Measurements from ENCODE around the gene VOPP1.
"Not testable (repeated sequence)": the region's sequence is repeated elsewhere in the genome, so short reads cannot be mapped to it uniquely, and the experiment has no call there.

The VOPP1 gene

DNA sequence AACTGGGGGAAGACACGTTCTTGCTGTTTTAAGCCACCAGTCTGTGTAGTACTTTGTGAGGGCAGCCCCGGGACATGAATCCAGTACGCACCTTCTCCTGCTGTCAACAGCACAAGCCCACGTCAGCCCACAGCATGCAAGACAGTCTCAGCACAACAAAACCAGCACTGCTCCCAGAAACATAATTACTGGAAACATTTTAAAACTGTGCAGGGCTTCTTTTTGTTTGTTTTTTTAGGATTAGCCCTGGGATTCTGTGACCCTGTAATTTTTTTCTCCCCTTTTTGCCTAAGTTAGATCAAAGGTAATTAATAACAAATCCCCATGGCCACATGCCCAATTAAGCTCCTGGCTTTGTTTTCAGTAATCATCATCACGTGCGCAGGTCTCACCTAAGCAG lies 87.5 kb downstream of the VOPP1 start:
- DNase-seq = no peak

DNA sequence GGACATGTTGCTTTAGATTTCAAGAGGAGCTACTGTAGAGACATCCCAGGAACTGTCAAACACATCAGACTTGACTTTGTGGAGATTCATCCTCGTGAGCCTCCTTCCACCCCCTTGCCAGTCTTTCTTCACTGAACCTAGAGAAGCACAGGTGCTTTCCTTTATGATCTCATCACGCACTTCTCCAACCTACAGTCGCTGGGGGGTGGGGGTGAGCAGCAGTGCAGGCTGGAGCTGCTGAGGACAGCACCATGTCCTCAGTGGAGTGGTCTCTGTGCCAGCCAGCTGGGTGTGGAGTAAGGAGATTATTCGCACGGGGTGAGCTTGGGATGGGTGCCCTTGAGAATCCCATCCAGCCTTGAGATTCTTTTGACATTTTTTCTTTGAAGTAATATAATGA lies 88.1 kb downstream of the VOPP1 start:
- DNase-seq = peak; percentile 12

DNA sequence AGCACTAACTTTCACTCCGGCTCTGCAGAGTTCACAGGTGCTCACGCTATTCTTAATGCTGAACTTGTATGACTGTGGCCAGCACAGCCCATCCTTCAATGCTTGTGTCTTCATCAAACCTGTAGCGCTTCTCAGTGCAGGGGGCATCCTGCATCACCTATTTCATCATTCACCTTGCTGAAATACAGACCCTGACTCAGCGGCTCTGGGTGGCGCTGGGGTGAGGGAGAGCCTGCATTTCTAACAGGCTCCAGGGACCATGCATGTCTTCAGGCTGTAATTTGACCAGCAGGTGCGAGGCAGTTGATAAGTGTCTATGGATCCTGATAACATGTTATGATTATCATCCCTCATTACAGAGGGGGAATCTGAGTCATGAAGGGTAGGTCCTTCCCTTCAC lies 89.3 kb downstream of the VOPP1 start:
- no peak for DNase-seq

DNA sequence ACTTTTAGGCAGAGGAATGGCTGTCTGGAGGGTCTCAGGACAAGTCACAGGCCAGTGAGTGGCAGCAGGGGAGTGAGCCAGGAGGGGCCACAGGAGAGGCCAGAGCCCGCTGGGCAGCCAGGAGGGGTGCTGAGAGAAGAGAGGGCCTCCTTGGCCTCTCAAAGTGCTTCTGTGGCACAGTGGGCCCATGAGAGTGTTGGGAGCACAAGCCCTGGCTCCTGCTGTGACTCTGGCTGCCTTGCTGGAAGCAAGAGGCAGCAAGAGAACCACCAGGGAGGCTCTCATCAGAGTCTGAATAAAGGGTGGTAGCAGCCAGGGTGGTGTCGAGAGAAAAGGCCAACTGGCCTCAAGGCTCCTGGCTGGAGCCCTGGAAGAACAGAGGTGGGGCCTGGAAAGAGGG lies 91.1 kb downstream of the VOPP1 start:
- no peak for DNase-seq

DNA sequence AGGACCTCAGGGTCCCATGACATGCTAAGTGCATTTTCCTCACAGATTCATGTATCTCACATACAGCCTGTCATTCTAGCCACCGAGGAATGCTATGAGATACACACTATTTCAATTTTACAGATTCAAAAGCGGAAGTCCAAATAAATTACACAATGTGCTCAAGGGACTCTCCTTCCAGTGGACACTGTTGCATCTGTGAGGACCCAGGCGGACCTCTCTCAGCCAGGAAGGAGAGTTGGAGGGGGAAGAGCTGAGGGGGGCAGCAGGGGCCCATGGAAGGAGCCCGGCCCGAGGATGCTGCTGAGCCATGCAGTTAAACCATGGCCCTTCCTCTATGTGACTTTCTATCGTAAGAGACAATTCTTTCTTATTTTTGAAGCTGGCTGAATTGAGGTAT lies 93.6 kb downstream of the VOPP1 start:
- no peak for DNase-seq

DNA sequence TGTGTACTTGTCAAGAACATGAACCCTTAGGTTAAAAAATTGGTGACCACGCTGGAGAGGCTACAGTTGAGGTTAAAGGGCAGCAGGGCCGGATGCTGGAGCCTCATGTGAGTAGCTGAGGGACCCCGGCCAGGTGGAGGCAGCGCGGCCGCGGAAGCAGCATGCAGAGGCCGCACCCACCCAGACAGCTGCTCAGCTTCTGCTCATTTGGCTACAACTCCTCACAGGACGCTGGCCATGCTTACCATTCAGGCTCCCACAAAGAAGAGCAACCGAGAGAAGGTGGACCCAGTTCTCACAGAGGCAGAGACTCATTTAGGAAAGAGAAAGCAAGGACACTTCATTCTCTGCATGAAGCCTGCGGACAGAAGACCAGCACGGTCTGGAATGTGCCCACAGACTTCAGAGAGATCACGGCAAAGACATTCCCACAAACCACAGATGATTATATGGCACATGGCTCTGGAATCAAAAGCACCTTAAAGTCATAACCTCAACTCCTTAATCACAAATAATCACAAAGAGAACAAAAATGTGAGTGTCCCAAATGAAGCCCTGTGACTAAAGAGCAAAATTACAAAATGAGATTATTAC lies 94.4 kb downstream of the VOPP1 start:
- DNase-seq = no peak

DNA sequence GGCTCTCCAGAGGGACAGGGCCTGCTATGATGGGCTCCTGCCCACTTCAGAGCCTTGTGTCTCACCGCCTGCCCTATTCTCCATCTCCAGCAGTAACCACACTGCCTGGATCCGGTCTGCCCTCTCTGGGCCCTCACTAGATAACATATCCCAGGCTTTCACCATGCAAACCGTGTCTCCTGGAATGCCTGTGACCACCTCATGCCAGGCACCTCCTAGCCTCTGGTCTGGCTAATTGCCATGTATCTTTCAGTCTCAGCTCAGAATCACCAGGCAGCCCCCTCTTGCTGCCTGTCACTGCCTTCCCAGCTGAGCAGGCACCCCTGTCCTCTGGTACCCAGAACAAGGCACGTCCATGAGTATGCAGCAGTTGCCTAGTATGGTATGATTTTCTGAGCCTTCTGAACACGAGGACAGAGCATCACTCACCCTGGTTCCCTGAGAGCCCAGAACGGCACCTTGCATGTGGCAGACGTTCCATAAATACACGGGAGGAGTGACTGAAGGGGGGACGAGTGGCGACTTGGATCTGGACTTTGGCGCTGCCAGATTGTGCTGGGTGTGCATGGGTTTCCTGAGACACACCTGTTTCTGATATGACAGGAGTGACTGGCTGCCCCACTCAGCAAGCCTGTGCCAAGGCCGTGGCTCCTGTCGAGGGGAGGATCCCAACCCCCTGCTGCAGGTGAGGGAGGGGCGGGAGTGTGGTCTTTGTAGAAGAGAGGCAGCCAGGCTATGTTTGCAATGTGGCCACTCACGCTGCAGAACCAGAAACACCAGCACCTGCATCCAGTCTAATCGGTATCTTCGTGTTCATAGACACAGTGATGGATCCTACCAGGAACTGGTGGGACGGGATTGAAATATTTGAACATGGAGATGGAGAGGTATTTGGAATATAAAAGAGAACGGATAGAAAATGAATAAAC lies 95.2 kb downstream of the VOPP1 start:
- no peak for DNase-seq

DNA sequence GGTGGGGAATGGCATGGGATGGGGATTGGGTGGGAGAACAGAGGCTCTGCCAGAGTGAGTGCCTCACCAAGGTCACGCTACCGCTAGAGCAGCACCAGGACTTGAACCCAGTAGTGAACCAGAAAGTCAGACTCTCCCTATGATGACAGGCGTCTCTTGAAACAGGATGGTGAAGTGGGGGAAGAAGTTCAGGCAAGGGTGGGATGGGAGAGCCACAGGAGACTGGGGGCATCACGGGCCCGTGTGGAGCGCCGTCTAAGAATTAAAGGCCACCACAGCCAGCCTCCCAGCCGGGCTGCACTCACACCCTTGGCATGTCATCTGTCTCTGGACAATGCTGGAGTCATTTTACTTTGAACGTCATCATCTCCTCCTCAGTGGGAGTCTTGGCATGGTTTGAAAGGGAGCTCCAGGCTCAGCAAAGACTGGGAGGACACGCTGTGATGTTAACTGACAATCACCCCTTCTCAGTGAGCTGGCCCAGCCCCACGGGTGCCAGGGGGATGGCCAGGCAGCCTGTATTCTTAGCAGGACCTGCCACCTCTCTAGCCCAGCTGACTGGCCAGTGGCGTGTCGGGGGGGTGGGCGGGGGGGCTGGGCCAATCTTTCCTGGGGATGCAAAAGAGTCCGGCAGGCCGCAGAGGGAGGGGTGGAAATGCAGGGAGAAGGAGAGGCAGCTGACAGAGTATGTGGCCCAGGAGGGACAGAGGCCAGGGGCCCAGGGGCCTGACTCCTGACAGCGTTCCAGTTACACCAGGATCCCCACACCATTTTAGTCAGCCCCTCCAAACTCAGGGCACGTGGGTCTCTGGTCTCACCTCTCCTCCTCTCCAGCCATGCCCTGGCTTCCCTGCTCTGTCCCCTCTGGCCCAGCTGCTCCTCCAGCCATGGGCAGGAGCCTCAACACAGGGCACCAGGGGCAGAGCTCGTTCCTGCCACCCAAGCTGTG lies 96.2 kb downstream of the VOPP1 start:
- DNase-seq = no peak

DNA sequence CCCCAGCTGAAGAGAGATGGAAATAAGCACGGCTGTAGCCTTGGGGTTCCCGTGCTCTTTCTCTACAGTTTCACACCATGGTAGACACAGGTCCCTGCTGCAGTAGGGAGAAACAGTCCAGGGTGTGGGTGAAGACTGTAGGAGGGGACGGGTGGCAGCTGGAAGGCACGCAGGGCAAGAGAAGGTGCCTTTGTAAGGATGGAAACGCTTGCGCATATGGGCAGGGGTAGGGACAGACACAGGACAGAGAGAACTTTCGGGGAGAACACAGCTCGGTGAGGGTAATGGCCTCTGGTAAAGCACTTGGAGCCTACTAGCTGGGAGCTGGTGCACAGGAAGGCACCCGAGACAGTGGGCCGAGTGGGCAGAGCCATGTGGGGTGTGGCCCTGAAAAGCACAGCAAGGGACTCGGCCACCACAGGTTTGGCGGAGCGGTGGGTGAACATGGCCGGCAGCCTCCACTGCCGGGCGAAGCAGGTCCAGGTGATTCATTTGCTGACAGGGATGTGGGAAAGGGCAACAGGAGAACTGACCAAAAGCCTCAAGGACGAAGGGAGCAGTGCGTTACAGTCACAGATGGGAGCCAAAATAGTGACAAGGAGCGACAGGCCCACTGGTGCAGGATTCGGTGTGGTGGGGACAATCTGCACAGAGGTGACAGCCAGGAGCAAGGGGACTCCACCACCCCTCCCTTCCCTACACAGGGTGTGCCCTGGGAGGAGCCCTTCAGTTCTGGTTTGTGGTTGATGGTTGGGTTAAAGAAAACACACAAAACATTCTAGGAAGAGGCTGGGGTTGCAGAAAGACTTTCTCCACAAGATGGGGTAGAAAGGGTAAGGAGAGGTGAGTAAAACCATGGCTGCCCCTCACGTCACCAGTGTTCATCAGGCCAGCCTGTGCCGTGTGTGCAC lies 97.1 kb downstream of the VOPP1 start:
- DNase-seq = no peak

DNA sequence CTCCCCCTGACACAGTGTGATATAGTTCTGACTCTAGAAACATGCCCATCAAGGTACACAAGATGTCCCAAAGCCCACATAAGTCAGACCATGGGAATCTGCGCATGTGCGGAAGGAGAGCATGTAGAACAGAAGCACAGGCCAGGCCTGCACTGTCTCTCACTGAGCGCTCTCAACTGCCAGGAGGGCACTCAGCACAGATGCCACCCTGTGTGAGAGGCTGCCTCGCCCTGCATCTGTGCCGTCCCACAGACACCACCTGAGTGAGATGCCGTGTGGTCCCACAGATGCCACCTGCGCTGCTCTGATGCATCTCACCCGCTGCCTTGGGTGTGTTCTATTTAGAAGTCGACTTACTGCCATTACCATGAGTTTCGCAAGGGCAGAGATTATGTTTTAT lies 98.4 kb downstream of the VOPP1 start:
- no peak for DNase-seq

DNA sequence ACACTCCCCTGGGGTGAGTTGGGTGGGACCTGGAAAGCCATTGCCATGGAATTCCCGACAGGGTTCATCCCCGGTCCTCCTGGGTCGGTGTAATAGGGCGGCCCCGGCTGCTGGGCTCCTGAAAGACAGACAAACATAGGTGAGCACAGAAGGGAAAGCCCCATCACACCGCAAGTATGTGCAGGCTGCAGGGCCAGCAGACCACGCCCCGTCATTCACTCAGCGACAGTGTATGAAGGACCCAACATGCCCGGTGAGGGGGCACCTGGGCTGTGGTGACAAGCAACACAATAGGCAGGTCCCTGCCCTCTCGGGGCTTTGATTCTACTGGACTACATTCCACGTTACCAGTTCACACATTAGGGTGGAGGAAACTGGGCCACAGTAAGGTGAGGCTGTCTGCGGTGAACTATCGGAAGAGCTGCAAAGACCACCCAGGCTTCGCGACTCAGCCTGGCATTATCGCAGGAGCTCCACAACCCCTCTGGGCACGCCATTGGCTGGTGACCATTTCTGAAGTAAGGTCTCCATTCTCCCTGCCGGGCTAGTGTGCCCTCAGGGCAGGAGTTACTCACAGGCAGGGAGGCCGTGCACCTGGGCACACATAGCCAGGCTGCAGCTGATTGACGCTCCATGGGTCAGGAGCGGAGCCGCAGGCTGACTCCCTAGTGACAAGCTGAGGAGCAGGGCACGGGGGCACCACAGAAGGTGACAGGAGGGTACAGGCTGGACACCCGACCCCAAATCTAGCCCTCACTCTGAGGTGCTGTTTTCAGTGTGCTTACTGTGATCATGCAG lies 99.2 kb downstream of the VOPP1 start:
- DNase-seq = no peak

DNA sequence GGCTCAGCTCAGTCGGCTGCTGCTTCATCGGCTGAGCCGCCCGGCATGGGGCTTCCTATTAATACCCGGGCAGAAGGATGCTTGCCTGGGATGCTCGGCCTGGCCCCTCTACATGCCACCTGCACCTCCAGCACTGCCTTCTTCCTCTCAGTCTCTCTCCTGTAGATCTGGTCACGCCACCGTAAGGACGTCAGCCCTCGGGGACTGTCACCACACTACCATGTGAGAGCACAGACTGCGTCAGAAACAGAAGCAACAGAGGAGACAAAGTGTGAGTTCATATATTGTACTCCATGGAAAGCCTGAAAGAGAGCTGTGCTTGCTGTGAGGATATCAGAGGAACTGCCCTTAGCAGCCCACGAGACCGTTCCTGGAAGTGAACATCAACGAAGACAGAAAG lies 99.9 kb downstream of the VOPP1 start:
- not testable (repeated sequence) for DNase-seq

DNA sequence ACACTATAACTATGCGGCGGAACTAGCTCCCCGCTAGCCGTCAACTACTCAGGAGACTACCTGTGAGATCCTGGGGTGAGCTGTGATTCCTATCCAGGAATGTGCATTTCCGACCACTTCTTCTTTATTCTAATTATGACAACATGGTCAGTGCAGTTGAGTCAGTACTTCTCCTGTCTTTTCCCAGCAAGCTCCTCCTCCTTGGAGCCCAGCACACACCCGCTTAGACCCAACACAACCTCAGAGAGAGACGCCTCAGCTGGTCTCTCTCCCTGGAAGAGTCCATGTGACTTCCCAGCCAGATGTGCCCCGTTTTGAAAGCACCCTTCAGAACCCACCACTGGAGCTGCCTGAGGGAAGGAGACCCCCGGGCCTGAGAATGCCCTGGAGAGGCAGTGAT lies 100.7 kb downstream of the VOPP1 start:
- not testable (repeated sequence) for DNase-seq

DNA sequence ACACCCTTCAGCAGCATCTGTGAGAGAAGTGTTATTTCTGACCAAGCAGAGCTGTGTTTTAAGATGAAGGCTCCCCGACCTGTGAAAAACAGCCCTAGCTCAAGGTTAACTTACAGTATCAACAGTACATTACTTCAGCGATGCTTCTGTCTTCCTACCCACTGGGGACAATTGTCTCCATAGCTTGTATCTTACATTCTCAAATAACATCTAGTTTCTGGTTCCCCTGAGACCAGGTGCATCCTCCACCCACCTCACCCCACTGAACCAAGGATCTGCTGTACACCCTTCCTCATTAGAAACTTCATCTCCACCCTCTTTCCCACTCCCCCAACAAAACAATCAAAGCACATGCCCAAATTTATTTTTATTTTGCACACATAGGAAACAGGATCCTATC lies 102.0 kb downstream of the VOPP1 start:
- DNase-seq = no peak

DNA sequence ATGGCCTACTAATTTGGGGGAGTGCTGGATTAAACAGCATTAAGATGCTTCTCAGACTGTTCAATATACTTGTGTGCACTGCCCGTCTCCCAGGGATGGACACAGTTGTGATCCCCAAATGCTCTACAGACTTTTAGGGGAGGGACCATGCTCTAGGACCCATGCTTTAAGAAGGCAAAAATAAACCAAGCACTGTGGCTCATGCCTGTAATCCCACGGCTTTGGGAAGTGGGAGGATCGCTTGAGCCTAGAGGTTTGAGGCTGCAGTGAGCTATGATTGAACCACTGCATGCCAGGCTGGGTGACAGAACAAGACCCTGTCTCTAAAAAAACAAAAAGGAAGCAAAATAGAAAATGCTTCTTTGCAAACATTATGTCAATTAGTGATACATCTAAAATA lies 102.6 kb downstream of the VOPP1 start:
- DNase-seq = no peak

DNA sequence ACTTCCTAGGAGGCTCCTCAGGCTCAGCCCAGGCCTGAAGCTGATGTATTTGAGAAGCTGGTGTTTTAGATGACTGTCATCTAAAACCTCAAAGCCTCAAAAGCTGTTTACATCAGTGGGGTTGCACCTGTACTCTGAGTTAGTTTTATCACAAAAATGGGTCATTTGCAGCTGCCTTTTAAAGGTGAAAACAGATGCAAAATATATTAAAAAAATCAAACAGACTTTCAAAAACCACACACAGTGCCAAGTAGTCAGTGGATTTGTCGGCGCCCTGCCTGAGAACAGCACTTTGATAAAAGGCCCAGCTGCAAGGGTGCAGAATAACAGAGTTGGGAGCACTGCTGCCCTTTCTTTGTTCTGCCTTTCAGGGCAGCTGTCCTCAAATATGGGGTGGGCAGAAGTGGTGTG lies 103.0 kb downstream of the VOPP1 start:
- no peak for DNase-seq

DNA sequence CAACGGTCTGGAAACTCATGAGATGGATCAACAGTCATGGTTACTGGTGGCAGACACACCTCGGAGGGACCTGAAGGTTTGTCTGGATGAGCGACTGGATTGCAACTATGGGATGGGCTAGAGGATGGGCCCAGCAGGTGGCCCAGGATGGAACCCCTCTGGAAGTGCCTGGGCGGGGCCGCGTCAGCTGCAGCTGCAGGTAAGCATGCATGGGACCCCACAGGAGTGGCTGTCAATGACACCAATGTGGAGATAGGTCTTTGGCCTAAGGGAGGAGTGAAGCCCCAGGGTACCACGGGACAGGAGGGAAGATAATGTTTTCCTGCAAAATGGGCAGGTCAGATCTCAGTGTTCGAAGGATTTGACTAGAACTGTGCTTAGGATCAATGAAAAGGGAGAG lies 103.8 kb downstream of the VOPP1 start:
- no peak for DNase-seq

DNA sequence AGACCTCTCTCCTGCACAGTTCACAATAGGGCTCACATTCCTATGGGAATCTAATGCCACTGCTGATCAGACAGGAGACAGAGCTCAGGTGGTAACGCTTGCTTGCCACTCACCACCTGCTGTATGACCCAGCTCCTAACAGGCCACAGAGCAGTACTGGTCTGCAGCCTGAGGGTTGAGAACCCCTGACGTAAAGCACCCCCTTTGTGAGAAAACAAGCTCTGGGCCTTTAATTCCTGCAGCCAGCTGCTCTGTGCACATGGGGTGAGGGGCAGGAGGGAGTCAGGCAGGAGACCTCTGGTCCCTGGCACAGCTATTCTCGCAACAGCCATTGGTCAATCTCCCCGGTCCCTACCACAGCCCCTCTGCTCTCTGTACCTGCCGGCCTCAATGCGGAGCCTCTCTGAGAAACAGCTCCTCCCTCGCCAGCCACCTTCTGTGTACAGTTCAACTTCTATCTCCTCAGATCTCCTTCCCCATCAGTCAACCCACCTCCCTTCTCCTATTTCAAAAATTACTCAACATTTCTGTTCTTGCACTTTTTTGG lies 105.2 kb downstream of the VOPP1 start:
- DNase-seq = no peak

DNA sequence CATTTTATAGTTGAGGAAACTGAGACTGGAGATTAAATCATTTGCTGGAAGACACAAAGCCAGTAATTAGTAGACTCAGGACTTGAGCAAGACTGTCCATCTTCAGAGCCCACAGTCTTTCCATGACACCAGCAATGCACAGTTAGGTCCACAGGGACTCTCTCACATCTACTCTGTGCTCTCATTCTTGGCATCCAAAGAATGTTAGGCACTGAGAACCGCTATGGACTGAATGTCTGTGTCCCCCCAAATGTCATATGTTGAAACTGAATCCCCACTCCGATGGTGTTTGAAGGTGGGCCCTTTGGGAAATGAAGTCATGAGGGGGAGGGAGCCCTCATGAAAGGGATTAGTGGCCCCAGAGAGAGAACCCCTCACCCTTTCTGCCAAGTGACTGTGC lies 106.6 kb downstream of the VOPP1 start:
- DNase-seq = no peak

DNA sequence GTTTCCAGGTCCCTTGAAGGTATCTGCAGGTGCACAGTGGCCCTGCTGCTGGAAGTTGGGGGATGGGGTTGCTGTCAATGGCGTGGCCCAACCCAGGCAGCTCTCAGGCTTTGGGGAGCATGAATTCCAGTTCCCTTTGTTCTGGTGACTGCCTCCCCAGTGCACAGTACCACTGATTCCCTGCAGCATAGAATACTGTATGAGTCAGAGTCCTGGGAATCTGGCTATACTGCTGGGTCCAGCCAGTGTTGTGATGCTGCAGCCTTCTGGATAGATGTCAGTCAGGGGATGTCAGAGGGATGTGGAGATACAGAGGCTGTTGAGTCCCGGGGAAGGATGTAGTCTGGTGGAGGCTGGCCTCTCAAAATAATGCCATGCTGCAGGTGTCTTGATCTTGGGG lies 107.9 kb downstream of the VOPP1 start:
- DNase-seq = no peak

DNA sequence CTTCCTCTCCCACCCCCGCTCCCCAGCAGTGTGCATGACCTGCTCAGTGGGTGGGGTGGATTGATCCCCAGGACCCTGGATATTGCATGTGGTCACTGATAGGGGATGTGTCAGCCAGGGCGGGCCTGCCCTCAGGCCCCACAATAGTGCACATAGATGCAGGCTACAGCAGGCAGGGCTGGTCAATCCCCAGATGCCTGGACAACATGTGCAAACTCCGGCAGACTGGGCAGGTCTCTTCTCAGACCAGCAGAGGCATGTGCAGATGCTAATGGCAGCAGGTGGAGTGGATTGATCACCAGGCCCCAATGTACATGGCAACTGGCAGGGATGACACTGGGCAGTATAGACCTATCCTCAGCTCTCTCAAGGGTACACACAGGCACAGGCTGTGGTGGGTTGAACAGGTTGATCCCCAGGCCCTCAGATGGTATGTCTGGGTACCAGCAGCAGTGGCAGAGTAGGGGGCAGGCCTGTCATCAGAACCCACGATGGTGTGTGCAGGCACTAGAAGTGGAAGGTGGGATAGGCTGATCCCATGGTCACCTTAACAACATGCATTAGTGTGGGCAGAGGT lies 108.5 kb downstream of the VOPP1 start:
- DNase-seq = no peak

Data from stimulated activated CD4-positive, alpha-beta T cell treated with anti-CD3 and anti-CD28 coated beads, Interleukin-12 subunit alpha, Interleukin-12 subunit beta, amount 100 ng/mL, for 4 hours (primary cell).